CD4-positive, alpha-beta memory T cell (primary cell): Measurements from ENCODE around the gene ADIPOR2. TPM values are rescaled to one million over a fixed set of nuclear protein-coding genes. Genes with fewer than 3 reads are reported as not detected.

Experiments
- CTCF ChIA-PET: fragments of 350-600 bp; sonication (Branson Sonifier 250); formaldehyde crosslinking; loops from one replicate; lab custom pipeline; 2021; ENCODE audit warnings: inconsistent platforms; ENCODE audit not compliant: partially characterized antibody; lab: Charles Lee
- POLR2A ChIA-PET: fragments of 350-600 bp; sonication (Branson Sonifier 250); formaldehyde crosslinking; loops from one replicate; lab custom pipeline; 2021; ENCODE audit not compliant: partially characterized antibody; lab: Charles Lee
- DNase-seq, 5 donors: peaks; one replicate each; pipeline versions ENCODE4 v3.0.0 to v3.0.0-alpha.2; 2020 to 2022; ENCODE audit warnings: mixed read lengths in 1 of 5
- H3K27ac ChIP-seq: one replicate; pipeline ENCODE4 v1.7.0; 2013; ENCODE audit warnings: low read depth, low read length
- H3K27me3 ChIP-seq: 2 replicates; pipeline ENCODE4 v1.7.0; 2013; ENCODE audit warnings: mild to moderate bottlenecking, low read length, moderate library complexity; ENCODE audit not compliant: insufficient read depth
- H3K36me3 ChIP-seq: 2 replicates; pipeline ENCODE4 v1.7.0; 2013; ENCODE audit warnings: mild to moderate bottlenecking, low read length, moderate library complexity; ENCODE audit not compliant: insufficient read depth
- H3K4me1 ChIP-seq: 2 replicates; pipeline ENCODE4 v1.7.0; 2013; ENCODE audit warnings: mild to moderate bottlenecking, low read length, moderate library complexity; ENCODE audit not compliant: insufficient read depth
- H3K4me3 ChIP-seq, 2 donors: one replicate each; pipeline ENCODE4 v1.7.0; 2013; ENCODE audit warnings: low read length in 2 of 2, mild to moderate bottlenecking in 1 of 2
- H3K9me3 ChIP-seq, 2 donors: one replicate each; pipeline ENCODE4 v1.7.0; 2013; ENCODE audit warnings: low read length in 2 of 2, control low read depth in 1 of 2; ENCODE audit not compliant: control insufficient read depth in 1 of 2
- H3K27ac Mint-ChIP-seq, 7 donors: one replicate each; pipeline ENCODE4 v1.8.0; 2020 to 2021; ENCODE audit warnings: mixed read lengths in 7 of 7, mild to moderate bottlenecking in 6 of 7, inconsistent platforms in 3 of 7, moderate library complexity in 3 of 7
- H3K27me3 Mint-ChIP-seq, 2 donors: one replicate each; pipeline ENCODE4 v1.8.0; 2020 to 2021; ENCODE audit warnings: mixed read lengths in 2 of 2
- H3K36me3 Mint-ChIP-seq, 2 donors: one replicate each; pipeline ENCODE4 v1.8.0; 2020 to 2021; ENCODE audit warnings: mixed read lengths in 2 of 2, inconsistent platforms in 1 of 2, mild to moderate bottlenecking in 1 of 2
- H3K4me1 Mint-ChIP-seq, 4 donors: one replicate each; pipeline ENCODE4 v1.8.0; 2020 to 2021; ENCODE audit warnings: mixed read lengths in 4 of 4, mild to moderate bottlenecking in 1 of 4
- H3K4me3 Mint-ChIP-seq, 8 donors: one replicate each; pipeline ENCODE4 v1.8.0; 2020 to 2021; ENCODE audit warnings: mixed read lengths in 8 of 8, mild to moderate bottlenecking in 7 of 8, moderate library complexity in 6 of 8, inconsistent platforms in 3 of 8
- H3K9me3 Mint-ChIP-seq, 8 donors: one replicate each; pipeline ENCODE4 v1.8.0; 2020 to 2021; ENCODE audit warnings: mixed read lengths in 8 of 8, mild to moderate bottlenecking in 5 of 8, inconsistent platforms in 3 of 8, moderate library complexity in 1 of 8
- intact Hi-C: fragments of 100-400 bp; cut with micrococcal nuclease; formaldehyde crosslinking; loops from one replicate; pipeline ENCODE4 v1.15.1; 2023
- polyA plus RNA-seq, 2 donors: library from polyadenylated mRNA; unstranded; fragments of 300-500 nt; fragmentation: Illumina TruSeq; gene quantifications; one replicate each; pipeline ENCODE4 v1.2.3, GENCODE V29; 2021
- total RNA-seq, 2 experiments: library from RNA; stranded (reverse); gene quantifications; one replicate each; pipeline ENCODE4 v1.2.3, GENCODE V29; 2021

ADIPOR2 gene
- total and polyA plus RNA-seq, 4 experiments from 2014 or later = 1.8 to 36.2 (median 19.6) TPM

- H3K4me3 ChIP-seq = no peak overlapping the region
- peaks cover 0 to 5% (median 0%) of the 10 kb centered on the region in 4 donors for H3K4me1 Mint-ChIP-seq
- intact Hi-C loops = no loop called here
- no peak overlapping the region for H3K27ac Mint-ChIP-seq
- no peaks in the 10 kb centered on the region for H3K27me3 ChIP-seq
- H3K27me3 Mint-ChIP-seq = peaks cover 25% of the 10 kb centered on the region in 2 donors
- H3K9me3 ChIP-seq = no peaks in the 10 kb centered on the region
- H3K27ac ChIP-seq = no peak overlapping the region
- H3K4me1 ChIP-seq = no peaks in the 10 kb centered on the region
- no peaks in the 10 kb centered on the region for H3K36me3 Mint-ChIP-seq
- ChIA-PET POLR2A (no interaction called here), CTCF (no interaction called here)
- DNase-seq = no peak
- H3K36me3 ChIP-seq = no peaks in the 10 kb centered on the region
- H3K9me3 Mint-ChIP-seq = peaks cover 0 to 2% (median 0%) of the 10 kb centered on the region in 8 donors
- no peak overlapping the region for H3K4me3 Mint-ChIP-seq
Observed at GRCh38 chr12:1826867-1827705, 136.2 kb downstream of the ADIPOR2 start.

DNA sequence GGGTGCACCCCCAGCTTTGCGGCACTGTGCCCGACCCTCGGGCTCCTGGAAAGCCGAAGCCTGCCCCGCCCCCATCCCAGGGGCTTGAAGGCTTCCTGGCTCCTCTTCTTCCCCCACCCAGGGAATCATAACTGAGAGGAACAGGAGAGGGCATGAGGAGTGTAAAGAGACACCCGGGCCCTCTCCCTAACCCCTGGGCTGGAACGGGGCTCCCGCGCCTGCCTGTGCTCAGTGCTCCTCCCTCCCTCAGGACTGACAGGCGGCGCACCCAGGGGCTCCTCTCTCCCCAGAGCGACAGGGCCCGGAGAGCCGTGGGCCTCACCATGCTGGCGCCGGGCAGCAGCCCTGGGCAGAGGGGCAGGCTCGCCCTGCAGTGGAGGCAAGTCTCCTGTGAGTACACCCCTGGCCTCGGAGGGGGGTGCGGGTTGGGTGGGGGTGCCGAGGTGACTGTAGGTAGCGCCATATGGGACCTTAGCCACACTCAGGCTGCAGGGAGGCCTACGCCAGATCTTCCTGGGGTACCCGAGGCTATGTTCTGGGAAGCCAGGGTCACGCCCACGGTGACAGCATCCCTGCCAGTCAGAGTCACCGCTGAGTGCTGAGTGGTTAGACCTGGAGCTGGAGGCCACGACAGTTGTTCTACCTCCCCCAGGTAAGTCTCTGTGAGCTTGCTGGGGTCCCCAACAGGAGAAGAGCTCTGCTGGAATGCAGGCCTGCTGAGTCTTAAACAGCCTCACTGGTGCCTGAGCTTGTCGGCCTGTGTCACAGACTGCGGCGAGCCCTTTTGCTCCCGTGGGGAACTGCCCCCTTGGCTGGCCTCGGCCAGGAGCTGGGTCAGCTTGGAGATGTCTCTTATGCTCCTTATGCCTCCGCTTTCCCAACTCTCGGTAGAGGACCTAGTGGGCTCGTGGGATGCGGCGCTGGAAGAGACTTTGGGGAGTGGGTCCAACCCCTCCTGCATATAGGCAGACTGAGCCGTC is 137.2 kb downstream of the ADIPOR2 start:
- Mint-ChIP-seq H3K4me1 (peaks cover 0 to 5% (median 0%) of the 10 kb centered on the region in 4 donors), H3K27ac (no peak overlapping the region), H3K9me3 (peaks cover 0 to 3% (median 0%) of the 10 kb centered on the region in 8 donors), H3K27me3 (peaks cover 21 to 27% of the 10 kb centered on the region in 2 donors), H3K36me3 (no peaks in the 10 kb centered on the region), H3K4me3 (no peak overlapping the region)
- no peak overlapping the region for H3K4me3 ChIP-seq
- ChIA-PET CTCF (no interaction called here), POLR2A (no interaction called here)
- H3K9me3 ChIP-seq = no peaks in the 10 kb centered on the region
- no peaks in the 10 kb centered on the region for H3K36me3 ChIP-seq
- no peak for DNase-seq
- no peak overlapping the region for H3K27ac ChIP-seq
- H3K4me1 ChIP-seq = no peaks in the 10 kb centered on the region
- no peaks in the 10 kb centered on the region for H3K27me3 ChIP-seq
- intact Hi-C loops = no loop called here

- H3K4me1 ChIP-seq = no peaks in the 10 kb centered on the region
- CTCF ChIA-PET = no interaction called here
- no peaks in the 10 kb centered on the region for H3K9me3 ChIP-seq
- H3K27me3 ChIP-seq = no peaks in the 10 kb centered on the region
- H3K27me3 Mint-ChIP-seq = peaks cover 22 to 30% of the 10 kb centered on the region in 2 donors
- POLR2A ChIA-PET = no interaction called here
- H3K4me3 ChIP-seq = no peak overlapping the region
- no peak for DNase-seq
- H3K4me3 Mint-ChIP-seq = no peak overlapping the region
- H3K27ac ChIP-seq = no peak overlapping the region
- no peak overlapping the region for H3K27ac Mint-ChIP-seq
- peaks cover 0 to 3% (median 0%) of the 10 kb centered on the region in 8 donors for H3K9me3 Mint-ChIP-seq
- peaks cover 0 to 5% (median 0%) of the 10 kb centered on the region in 4 donors for H3K4me1 Mint-ChIP-seq
- no peaks in the 10 kb centered on the region for H3K36me3 Mint-ChIP-seq
- intact Hi-C loops = no loop called here
- no peaks in the 10 kb centered on the region for H3K36me3 ChIP-seq
Observed at GRCh38 chr12:1828856-1829255, 138.0 kb downstream of the ADIPOR2 start.

DNA sequence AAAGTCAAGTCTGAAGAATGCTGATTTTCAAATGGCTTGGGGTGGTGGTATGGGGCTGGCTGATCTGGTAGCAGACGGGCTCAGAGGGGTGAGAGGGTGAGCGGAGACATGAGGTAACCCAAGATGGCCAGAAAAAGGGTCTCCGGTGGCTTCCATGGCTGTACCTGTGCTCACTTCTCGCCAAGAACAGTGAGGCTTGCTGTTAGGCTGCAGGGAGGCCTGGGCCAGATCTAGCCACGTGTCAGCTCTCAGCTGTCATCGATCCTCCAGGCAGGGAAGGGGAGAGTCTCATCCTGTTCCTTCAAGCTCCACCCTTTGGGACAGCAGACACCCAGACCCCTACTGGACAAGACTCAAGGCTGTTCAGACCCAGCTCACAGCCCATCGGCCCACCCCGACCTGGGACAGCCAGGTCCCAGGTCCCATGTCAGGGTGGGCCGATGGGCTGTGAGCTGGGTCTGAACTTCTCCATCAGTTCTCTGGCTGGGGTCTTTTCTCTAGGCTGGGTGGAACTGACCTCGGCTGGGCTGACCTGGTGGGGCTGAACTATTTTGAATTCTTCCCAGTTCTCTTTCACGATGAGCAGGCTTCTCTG is 138.5 kb downstream of the ADIPOR2 start:
- no peak overlapping the region for H3K27ac Mint-ChIP-seq
- no peak overlapping the region for H3K4me3 Mint-ChIP-seq
- no peak for DNase-seq
- Histone ChIP-seq H3K27me3 (no peaks in the 10 kb centered on the region), H3K36me3 (no peaks in the 10 kb centered on the region), H3K27ac (no peak overlapping the region), H3K4me3 (no peak overlapping the region), H3K9me3 (no peaks in the 10 kb centered on the region), H3K4me1 (no peaks in the 10 kb centered on the region)
- POLR2A ChIA-PET = no interaction called here
- CTCF ChIA-PET = no interaction called here
- H3K9me3 Mint-ChIP-seq = peaks cover 0 to 3% (median 0%) of the 10 kb centered on the region in 8 donors
- peaks cover 0 to 5% (median 0%) of the 10 kb centered on the region in 4 donors for H3K4me1 Mint-ChIP-seq
- intact Hi-C loops = no loop called here
- H3K36me3 Mint-ChIP-seq = no peaks in the 10 kb centered on the region
- peaks cover 24 to 33% of the 10 kb centered on the region in 2 donors for H3K27me3 Mint-ChIP-seq

- no peaks in the 10 kb centered on the region for H3K4me1 ChIP-seq
- ChIA-PET POLR2A (no interaction called here), CTCF (interaction anchor here (1.2 kb wide), 1 partner anchor 32 kb away, joined by 4 read pairs; no protein-coding TSS in a partner anchor)
- H3K27ac Mint-ChIP-seq = no peak overlapping the region
- DNase-seq = no peak
- no peak overlapping the region for H3K4me3 Mint-ChIP-seq
- H3K36me3 ChIP-seq = no peaks in the 10 kb centered on the region
- no peaks in the 10 kb centered on the region for H3K27me3 ChIP-seq
- no peak overlapping the region for H3K4me3 ChIP-seq
- peaks cover 24 to 36% of the 10 kb centered on the region in 2 donors for H3K27me3 Mint-ChIP-seq
- peaks cover 0 to 5% (median 0%) of the 10 kb centered on the region in 4 donors for H3K4me1 Mint-ChIP-seq
- H3K27ac ChIP-seq = no peak overlapping the region
- H3K9me3 Mint-ChIP-seq = peaks cover 0 to 3% (median 0%) of the 10 kb centered on the region in 8 donors
- H3K9me3 ChIP-seq = no peaks in the 10 kb centered on the region
- intact Hi-C loops = no loop called here
- H3K36me3 Mint-ChIP-seq = no peaks in the 10 kb centered on the region
Observed at GRCh38 chr12:1830401-1830845, 139.6 kb downstream of the ADIPOR2 start.

DNA sequence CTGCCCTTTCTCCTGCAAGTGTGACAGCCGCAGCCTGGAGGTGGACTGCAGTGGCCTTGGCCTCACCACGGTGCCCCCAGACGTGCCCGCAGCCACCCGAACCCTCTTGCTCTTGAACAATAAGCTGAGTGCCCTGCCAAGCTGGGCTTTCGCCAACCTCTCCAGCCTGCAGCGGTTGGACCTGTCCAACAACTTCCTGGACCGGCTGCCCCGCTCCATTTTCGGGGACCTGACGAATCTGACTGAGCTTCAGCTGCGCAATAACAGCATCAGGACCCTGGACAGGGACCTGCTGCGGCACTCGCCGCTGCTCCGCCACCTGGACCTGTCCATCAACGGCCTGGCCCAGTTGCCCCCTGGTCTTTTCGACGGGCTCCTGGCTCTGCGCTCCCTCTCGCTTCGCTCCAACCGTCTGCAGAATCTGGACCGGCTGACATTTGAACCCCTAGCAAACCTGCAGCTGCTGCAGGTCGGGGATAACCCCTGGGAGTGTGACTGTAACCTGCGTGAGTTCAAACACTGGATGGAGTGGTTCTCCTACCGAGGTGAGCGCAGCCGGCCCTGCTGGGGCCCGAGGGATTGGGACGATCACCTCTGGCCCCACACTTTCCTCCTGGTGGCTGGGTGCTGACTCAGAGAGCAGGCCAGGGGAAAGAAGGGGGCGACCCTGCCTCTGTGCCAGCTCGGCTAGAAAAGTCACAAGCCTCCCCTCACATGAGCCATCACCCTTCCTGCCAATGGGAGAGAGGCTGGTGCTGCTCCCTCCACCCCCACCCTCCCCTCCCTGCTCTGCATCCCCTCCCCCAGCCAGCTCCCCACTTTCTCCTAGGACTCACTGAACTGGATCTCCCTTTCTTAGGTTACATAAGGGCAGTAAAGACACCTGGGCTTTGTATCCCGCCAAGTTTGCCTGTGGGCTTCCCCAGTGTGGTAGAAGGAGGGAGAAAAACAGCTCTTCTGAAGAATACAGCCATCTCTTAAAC is 140.4 kb downstream of the ADIPOR2 start:
- CTCF ChIA-PET = interaction anchor here (1.2 kb wide), 1 partner anchor 33 kb away, joined by 4 read pairs; no protein-coding TSS in a partner anchor
- Mint-ChIP-seq H3K4me1 (peaks cover 0 to 5% (median 0%) of the 10 kb centered on the region in 4 donors), H3K4me3 (no peak overlapping the region), H3K27ac (no peak overlapping the region), H3K9me3 (peaks cover 0 to 3% (median 0%) of the 10 kb centered on the region in 8 donors), H3K27me3 (peaks cover 24 to 36% of the 10 kb centered on the region in 2 donors), H3K36me3 (no peaks in the 10 kb centered on the region)
- DNase-seq = peak in 1 of 5 donors; percentile 16
- intact Hi-C loops = no loop called here
- Histone ChIP-seq H3K36me3 (no peaks in the 10 kb centered on the region), H3K27me3 (no peaks in the 10 kb centered on the region), H3K9me3 (no peaks in the 10 kb centered on the region), H3K4me3 (no peak overlapping the region), H3K4me1 (no peaks in the 10 kb centered on the region), H3K27ac (no peak overlapping the region)
- POLR2A ChIA-PET = no interaction called here
